NCI-H526 (cell line): Measurements from ENCODE around the gene KRTAP29-1.
"Not testable (repeated sequence)": the region's sequence is repeated elsewhere in the genome, so short reads cannot be mapped to it uniquely, and the experiment has no call there.

Source experiments
- DNase-seq, 2 experiments: peaks; one replicate each; lab custom pipeline; 2025; lab: John Stamatoyannopoulos, UW

The KRTAP29-1 gene

DNA sequence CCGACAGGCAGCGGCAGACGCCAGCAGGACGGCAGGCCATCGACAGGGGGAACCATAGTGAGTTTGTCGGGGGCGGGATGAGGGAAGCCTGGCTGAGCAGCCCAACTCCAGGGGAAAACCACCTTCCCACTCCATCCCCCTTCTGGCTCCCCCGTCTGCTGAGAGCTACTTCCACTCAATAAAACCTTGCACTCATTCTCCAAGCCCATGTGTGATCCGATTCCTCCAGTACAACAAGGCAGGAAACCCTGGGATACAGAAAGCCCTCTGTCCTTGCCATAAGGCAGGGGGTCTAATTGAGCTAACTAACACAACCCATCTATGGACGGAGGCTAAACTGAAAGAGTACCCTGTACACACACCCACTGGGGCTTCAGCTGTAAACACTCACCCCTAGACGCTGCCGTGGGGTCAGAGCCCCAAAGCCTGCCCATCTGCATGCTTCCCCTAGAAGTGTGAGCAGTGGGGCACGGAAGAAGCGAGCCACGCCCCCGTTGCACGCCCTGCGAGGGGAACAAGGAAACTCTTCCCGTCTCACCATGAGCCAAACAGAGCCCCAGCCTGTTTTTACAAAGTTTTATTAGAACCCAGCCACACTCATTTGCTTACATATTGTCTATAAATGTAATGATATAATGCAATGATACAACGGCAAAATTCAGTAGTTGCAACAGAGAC is 4.1 kb downstream of the KRTAP29-1 start:
- DNase-seq: no peak

DNA sequence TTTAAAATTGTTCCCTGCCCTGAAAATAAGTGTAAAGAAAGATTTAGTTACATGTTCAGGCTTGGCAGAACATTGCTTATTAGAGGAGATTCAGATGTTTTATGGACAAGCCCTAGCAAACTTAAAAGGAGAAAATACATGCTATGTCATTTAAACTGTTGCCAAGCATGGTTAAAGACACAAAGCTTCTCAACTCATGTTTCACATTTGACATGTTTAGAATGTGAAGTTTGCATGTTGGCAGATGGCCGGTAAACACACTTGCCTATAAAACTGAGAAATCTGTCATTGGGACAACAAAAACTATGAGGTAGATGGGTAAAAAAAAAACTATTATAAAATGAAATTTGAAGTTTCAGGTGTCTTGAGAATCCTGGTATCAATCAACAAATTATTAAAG is 5.8 kb downstream of the KRTAP29-1 start:
- DNase-seq: no peak

DNA sequence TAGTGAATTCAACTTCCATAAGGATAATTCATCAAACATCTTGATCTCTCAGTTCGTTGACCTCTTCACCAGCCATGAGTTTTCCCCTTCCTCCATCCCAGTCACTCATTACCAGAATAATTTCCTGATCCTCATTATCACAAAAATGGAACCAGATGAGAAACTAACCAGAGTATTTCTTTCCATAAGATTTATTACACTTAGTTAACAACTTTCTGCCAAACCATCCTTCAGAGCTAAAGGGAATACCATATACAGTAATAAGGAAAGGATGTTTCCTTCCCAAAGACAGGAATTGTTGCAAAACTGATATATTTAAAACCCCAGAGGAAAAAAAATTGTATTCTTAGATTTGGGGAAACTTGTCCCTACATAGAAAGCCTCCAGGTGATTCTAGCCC is 8.6 kb downstream of the KRTAP29-1 start:
- DNase-seq: no peak

DNA sequence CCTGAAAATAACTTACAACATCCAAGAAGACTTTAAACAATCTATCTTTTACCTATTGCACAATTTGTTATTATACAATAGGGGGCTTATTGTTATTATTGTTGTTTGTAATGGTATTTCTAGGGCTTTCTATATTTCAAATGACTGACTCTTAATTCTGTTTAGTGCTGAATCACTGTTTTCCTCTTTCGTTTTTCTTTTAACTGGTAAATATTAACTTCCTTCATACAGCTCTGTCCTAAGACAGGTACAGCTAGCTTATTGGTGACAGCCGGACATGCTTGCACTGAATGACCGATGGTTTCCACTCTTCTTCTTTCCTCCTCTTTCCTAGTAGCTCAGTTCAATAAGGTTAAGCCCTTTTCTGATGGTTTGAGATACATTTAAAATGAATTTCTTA is 15.6 kb downstream of the KRTAP29-1 start:
- DNase-seq: no peak

DNA sequence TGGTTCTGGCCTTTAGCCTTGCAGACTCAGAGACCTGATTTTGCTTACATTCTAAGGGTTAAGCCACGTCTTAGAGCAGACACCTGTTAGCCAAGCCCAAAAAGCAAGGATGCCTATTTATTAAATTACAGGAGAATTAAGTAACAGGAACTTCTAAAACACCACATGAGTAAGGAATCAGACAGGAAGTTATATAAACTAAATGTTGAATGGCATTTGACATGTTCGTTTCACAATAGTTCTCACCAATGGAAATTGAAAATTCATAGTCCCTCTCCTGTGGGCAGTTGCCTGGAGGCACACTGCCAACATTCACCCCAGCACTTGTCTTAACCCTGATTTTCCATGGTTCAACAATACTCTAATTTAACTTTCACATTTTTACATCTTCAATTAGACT is 18.1 kb downstream of the KRTAP29-1 start:
- DNase-seq: no peak

DNA sequence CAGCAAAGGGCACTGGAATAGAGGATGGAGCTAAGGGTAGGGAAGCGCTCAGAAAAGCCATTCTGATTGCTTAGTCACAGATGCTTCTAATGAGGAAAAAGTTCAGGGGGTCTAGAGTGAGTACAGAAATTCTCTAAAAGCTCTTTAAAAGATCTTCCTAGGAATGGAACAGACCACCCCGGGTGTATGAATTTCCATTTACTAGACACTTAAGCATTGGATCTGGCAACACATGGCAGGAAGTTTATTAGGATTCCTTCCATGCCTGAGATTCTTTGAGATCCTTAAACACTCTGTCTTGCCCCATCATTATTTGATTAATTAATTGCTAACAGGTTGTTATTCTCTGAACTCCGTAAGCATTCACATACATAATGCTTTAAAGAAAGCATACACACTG is 18.6 kb downstream of the KRTAP29-1 start:
- DNase-seq: no peak

DNA sequence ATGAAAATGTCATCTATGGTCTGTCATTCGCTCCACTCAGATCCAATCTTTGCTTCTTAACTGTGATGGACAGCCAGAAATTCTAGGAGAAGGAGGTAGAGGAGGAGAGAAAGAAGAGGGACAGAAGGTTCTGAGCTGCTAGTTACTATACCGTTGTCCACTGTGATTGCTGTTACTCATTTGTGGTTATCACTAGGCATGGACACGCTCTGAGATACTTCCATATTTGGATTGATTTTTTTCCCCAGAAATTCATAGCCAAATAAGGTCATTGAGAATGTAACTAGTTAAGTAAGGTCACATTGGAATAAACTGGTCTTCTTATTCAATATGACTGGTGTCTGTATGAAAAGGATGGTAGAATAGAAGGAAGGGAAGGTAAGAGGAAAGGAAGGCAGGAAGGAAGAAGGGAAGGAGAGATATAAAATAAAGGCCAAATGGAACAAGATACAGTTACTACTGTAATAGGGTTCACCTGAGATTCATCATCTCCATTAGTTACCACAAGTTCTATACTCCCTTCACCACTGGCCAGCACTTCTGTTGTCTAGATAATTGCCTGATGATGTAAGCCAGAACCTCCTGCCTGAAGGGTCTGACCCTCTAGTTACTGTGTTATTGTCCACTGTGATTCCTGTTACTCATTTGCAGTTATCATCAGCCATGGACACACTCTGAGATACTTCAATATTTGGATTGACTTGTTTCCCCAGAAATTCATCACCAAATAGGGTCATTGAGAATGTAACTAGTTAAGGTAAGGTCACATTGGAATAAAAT is 24.3 kb downstream of the KRTAP29-1 start:
- DNase-seq: no peak

DNA sequence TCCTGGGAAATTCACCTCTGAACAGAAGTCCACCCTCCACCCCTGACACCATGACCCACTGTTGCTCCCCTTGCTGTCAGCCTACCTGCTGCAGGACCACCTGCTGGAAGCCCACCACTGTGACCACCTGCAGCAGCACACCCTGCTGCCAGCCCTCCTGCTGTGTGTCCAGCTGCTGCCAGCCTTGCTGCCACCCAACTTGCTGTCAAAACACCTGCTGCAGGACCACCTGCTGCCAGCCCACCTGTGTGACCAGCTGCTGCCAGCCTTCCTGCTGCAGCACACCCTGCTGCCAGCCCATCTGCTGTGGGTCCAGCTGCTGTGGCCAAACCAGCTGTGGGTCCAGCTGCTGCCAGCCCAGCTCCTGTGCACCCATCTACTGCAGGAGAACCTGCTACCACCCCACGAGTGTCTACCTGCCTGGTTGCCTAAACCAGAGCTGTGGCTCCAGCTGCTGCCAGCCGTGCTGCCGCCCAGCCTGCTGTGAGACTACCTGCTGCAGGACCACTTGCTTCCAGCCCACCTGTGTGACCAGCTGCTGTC is 26.9 kb downstream of the KRTAP29-1 start, which contains the start of gene KRTAP9-7:
Gene KRTAP9-7 (plus strand): TSS at position 51 of the 543 bp plus-strand sequence. CDS start 0 bp downstream, at position 51.
- DNase-seq: not testable (repeated sequence)

DNA sequence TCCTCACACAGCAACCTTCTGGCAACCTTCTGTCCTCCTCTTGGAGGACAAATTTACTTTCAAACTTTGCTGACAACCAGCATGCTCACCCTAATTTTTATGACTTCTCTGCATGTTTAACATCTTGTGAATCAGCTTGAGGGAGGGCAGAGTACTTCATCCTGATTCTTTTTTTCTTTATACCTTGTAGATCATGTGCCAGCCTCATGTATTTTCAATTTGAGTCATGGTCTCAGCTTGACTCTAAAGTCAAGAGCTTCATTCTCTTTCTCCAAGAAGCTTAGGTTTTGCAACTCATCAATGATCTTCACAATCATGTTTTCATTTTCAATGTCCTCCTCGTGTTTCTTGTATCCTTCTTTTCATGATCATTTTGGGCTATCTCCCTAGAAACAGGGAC is 30.8 kb downstream of the KRTAP29-1 start:
- no peak for DNase-seq

DNA sequence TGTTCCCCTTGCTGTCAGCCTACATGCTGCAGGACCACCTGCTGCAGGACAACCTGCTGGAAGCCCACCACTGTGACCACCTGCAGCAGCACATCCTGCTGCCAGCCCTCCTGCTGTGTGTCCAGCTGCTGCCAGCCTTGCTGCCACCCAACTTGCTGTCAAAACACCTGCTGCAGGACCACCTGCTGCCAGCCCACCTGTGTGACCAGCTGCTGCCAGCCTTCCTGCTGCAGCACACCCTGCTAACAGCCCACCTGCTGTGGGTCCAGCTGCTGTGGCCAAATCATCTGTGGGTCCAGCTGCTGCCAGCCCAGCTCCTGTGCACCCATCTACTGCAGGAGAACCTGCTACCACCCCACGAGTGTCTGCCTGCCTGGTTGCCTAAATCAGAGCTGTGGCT is 31.3 kb downstream of the KRTAP29-1 start:
- DNase-seq: not testable (repeated sequence)

DNA sequence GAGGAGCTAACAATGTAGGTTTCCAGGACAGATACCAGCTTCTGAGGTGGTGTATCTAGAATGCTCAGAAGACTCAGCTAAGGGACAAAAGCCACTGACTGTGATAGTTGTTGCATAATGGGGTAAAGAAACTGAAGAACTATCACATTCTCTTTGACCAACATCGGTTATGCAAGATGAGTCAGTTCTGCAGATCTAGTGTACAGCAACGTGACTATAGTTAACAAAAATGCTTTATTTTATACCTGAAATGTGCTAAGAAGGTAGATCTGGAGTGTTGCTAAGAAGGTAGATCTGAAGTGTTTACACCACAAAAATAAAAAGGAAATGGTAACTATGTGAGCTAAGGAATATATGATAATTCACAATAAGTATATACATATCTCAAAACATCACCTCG is 34.9 kb downstream of the KRTAP29-1 start:
- no peak for DNase-seq

DNA sequence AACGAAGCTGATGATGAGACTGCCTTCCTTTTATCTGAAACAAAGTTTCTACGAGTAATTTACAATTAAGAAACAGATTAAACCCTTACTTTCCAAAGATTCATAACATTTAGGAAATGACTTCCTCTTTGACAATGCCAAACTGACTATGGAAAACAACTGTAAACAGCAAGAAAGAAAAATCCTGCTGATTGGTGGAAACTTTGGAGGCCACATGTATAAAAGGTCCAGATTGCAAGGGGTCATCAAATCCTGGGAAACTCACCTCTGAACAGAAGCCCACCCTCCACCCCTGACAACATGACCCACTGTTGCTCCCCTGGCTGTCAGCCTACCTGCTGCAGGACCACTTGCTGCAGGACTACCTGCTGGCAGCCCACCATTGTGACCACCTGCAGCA is 37.6 kb downstream of the KRTAP29-1 start, which contains the start of gene KRTAP9-6:
Gene KRTAP9-6 (plus strand): TSS at position 301 of the 400 bp plus-strand sequence. CDS start 0 bp downstream, at position 301.
- DNase-seq: no peak

DNA sequence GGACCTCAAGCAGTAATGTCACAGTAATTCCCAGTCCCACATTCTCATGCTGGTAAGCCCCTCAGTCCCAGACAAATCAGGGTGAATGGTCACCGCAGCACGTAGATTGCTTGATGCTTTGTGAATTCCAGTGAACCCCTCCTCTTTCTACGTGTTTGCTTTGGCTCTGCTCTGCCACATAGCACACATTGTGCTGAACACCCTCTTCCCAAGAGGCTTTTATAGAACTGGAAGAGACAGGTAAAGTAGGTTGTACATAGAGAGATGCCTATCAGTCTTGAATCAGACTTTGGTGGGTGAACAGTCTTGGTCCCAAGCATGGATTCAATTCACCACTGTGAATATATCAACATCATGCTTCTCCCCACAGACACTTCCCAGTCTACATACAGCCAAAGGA is 38.1 kb downstream of the KRTAP29-1 start:
- DNase-seq: no peak

DNA sequence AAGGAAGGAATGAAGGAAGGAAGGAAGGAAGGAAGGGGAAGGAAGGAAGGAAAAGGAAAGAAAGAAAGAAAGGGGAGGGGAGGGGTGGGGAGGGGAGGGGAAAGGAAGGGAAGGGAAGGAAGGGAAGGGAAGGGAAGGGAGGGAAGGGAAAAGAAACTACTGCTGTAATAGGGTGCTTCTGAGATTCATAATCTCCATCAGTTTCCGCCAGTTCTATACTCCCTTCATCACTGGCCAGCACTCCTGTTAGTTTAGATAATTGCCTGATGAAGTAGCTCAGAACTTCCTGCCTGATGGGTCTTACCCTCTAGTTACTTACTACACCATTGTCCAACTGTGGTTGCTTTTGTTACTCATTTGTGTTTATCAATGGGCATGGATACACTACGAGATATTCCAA is 39.4 kb downstream of the KRTAP29-1 start:
- DNase-seq: no peak

DNA sequence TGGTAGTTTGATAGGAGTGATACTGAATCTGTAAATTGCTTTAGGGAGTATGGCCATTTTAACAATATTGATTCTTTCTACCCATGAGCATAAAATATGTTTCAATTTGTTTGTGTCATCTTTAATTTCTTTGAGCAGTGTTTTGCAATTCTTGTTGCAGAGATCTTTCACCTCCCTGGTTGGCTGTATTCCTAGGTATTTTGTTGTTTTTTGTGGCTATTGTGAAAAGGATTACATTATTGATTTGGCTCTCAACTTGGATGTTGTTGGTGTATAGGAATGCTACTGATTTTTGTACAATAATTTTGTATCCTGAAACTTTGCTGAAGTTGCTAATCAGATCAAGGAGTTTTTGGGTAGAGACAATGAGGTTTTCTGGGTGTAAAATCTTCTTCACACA is 44.2 kb downstream of the KRTAP29-1 start:
- no peak for DNase-seq

DNA sequence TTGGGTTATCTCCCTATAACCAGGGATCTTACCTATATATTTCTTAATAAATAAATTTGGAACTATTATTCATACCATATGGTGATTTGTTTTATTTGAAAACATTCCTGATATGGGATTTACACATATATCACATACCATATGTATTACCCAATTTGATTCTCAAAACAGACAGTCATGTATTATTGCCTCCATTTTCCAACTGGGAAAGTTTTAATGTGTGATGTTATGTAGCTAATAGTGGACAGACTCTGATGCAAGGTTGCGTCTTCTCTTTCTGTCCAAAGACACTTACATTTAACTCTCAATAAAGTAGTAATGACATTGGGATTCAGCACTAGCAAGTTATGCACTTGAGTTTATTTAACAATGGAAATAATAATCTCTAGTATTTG is 46.4 kb downstream of the KRTAP29-1 start:
- DNase-seq: no peak

DNA sequence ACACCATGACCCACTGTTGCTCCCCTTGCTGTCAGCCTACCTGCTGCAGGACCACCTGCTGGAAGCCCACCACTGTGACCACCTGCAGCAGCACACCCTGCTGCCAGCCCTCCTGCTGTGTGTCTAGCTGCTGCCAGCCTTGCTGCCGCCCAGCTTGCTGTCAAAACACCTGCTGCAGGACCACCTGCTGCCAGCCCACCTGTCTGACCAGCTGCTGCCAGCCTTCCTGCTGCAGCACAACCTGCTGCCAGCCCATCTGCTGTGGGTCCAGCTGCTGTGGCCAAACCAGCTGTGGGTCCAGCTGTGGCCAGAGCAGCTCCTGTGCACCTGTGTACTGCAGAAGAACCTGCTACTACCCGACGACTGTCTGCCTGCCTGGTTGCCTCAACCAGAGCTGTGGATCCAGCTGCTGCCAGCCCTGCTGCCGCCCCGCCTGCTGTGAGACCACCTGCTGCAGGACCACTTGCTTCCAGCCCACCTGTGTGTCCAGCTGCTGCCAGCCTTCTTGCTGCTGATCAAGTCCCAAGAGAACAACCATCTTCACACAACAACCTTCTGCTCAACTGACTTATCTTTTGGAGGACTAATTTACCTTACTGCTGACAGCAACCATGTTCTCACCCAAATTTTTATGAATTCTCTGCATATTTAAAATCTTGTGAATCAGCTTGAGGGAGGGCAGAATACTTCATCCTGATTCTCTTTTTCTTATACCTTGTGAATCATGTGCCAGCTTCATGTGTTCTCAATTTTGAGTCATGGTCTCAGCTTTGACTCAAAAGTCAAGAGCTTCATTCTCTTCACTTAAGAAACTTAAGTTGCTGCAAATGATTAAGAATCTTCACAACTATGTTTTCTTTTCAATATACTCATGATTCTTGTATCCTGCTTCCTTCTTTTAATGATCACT is 47.0 kb downstream of the KRTAP29-1 start, which contains the start of gene KRTAP9-9:
Gene KRTAP9-9 (plus strand): TSS at position 4 of the 910 bp plus-strand sequence.
- not testable (repeated sequence) for DNase-seq

DNA sequence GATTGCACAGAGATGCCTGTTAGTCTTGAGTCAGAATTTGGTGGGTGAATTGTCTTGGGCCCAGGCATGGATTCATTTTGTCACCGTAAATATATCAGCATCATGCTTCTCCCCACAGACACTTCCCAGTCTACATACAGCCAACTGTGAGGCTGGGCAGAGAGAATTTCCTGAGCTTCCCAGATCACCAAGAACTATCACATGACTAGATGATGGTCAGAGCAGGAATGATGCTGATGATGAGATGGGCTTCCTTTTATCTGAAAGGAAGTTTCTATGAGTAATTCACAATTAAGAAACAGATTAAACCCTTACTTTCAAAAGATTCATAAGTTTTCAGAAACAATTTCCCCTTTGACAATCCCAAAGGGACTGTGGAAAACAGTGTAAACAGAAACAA is 47.8 kb downstream of the KRTAP29-1 start:
- no peak for DNase-seq
